ENCODE data around the gene ADNP2.

GRCh38 chr18:80149667-80150066 lies 40.6 kb downstream of the ADNP2 start:
- no peak for TF ChIP-seq EZH2 (IDR thresholded peaks at IDR 0.05; ENCODE audit: low read depth)
- no peak for TF ChIP-seq CTCF (conservative IDR thresholded peaks at IDR 0.05)
